Peyer's patch (tissue), 4 donors: ENCODE data around the gene TMEM131L.

ENCODE experiments used
- POLR2A ChIP-seq, 2 donors: fragments of 450-650 bp; IDR thresholded peaks; one replicate each; pipeline ENCODE4 v1.5.1; 2017; ENCODE audit warnings: antibody characterized with exemption in 2 of 2, mild to moderate bottlenecking in 2 of 2, moderate library complexity in 2 of 2
- TF ChIP-seq, protein P1 (sequence below), 6 experiments: fragments of 450-650 bp in 4 of 6; fragments of 200-600 bp in 2 of 6; sonication (generic) in 1 of 6; IDR thresholded peaks; one replicate each; pipeline ENCODE4 v1.5.1; 2017 to 2019; ENCODE audit warnings: antibody characterized with exemption in 6 of 6, mild to moderate bottlenecking in 3 of 6, moderate library complexity in 1 of 6

- TF ChIP-seq, protein P1, sequence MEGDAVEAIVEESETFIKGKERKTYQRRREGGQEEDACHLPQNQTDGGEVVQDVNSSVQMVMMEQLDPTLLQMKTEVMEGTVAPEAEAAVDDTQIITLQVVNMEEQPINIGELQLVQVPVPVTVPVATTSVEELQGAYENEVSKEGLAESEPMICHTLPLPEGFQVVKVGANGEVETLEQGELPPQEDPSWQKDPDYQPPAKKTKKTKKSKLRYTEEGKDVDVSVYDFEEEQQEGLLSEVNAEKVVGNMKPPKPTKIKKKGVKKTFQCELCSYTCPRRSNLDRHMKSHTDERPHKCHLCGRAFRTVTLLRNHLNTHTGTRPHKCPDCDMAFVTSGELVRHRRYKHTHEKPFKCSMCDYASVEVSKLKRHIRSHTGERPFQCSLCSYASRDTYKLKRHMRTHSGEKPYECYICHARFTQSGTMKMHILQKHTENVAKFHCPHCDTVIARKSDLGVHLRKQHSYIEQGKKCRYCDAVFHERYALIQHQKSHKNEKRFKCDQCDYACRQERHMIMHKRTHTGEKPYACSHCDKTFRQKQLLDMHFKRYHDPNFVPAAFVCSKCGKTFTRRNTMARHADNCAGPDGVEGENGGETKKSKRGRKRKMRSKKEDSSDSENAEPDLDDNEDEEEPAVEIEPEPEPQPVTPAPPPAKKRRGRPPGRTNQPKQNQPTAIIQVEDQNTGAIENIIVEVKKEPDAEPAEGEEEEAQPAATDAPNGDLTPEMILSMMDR (IDR thresholded peaks at IDR 0.05): no peak
- TF ChIP-seq POLR2A (IDR thresholded peaks at IDR 0.05): no peak
Observed at GRCh38 chr4:153635846-153636245, 169.7 kb downstream of the TMEM131L start.
